Measurements from ENCODE around the gene TMEM200A.

Gene TMEM200A

DNA sequence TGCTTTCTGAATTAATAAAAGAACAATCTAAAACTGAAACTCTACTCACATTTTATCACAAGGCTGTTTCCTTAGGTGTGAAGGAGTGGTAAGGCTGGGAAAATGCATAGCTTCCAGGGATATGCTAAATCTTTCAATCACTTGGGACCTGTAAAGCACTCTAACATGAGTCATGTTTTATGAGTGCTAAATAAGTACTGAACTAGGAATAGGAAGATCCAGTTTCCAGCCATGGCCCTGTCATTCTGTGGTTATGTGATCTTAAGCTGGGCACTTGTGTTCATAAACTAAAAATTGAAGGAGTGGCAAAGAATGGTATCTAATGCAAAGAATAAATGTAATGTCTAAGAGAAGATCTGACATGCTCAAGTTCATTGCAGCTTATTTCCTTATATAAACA lies 6.1 kb upstream of the TMEM200A start:
- no peaks in the 10 kb centered on the region for H3K36me3 ChIP-seq (ENCODE audit: control insufficient read depth in 5 of 5, insufficient read depth in 5 of 5, low read length in 5 of 5)
- no peak overlapping the region for H3K9ac ChIP-seq (ENCODE audit: low read length in 5 of 5)
- H3K4me3 ChIP-seq (ENCODE audit: low read depth in 1 of 5, low read length in 5 of 5): no peak overlapping the region
- no peaks in the 10 kb centered on the region for H3K27me3 ChIP-seq (ENCODE audit: control insufficient read depth in 5 of 5, insufficient read depth in 4 of 5, low read length in 5 of 5)
- no peak overlapping the region for H3K27ac ChIP-seq (ENCODE audit: low read depth, low read length)
- H3K4me1 ChIP-seq (ENCODE audit: control insufficient read depth in 5 of 5, insufficient read depth in 5 of 5, low read length in 5 of 5): no peaks in the 10 kb centered on the region
- peaks cover 0 to 2% (median 0%) of the 10 kb centered on the region in 5 donors for H3K9me3 ChIP-seq (ENCODE audit: control insufficient read depth in 5 of 5, low read length in 5 of 5)

DNA sequence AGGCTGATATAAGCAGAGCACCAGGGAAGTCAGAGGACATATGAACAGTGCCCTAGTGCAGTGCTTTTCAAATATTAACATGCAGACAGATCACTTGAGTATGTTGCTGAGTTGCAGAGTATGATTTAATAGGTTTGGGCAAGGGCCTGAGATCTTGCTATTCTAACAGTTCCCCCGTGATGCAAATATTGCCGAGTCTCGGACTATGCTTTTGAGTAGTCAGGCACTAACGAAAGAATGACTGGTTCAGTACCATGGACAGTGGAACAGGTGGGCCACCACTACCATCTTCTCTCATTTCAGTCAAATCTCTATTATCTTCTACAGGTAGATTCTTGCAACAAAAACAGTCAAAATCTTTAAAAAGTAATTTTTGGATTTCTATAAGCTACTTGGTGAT lies 3.7 kb upstream of the TMEM200A start:
- H3K4me3 ChIP-seq (ENCODE audit: low read depth in 1 of 5, low read length in 5 of 5): no peak overlapping the region
- no peak overlapping the region for H3K9ac ChIP-seq (ENCODE audit: low read length in 5 of 5)
- peaks cover 0 to 2% (median 0%) of the 10 kb centered on the region in 5 donors for H3K9me3 ChIP-seq (ENCODE audit: control insufficient read depth in 5 of 5, low read length in 5 of 5)
- peaks cover 0 to 20% (median 17%) of the 10 kb centered on the region in 5 donors for H3K4me1 ChIP-seq (ENCODE audit: control insufficient read depth in 5 of 5, insufficient read depth in 5 of 5, low read length in 5 of 5)
- no peaks in the 10 kb centered on the region for H3K36me3 ChIP-seq (ENCODE audit: control insufficient read depth in 5 of 5, insufficient read depth in 5 of 5, low read length in 5 of 5)
- H3K27ac ChIP-seq (ENCODE audit: low read depth, low read length): no peak overlapping the region
- peaks cover 0 to 16% (median 10%) of the 10 kb centered on the region in 5 donors for H3K27me3 ChIP-seq (ENCODE audit: control insufficient read depth in 5 of 5, insufficient read depth in 4 of 5, low read length in 5 of 5)

GRCh38 chr6:130364224-130364780 lies 1.5 kb upstream of the TMEM200A start:
- H3K4me3 ChIP-seq (ENCODE audit: low read depth in 1 of 5, low read length in 5 of 5): no peak overlapping the region
- peaks cover 0 to 20% (median 17%) of the 10 kb centered on the region in 5 donors for H3K4me1 ChIP-seq (ENCODE audit: control insufficient read depth in 5 of 5, insufficient read depth in 5 of 5, low read length in 5 of 5)
- no peak overlapping the region for H3K9ac ChIP-seq (ENCODE audit: low read length in 5 of 5)
- H3K36me3 ChIP-seq (ENCODE audit: control insufficient read depth in 5 of 5, insufficient read depth in 5 of 5, low read length in 5 of 5): no peaks in the 10 kb centered on the region
- peaks cover 0 to 2% (median 0%) of the 10 kb centered on the region in 5 donors for H3K9me3 ChIP-seq (ENCODE audit: control insufficient read depth in 5 of 5, low read length in 5 of 5)
- H3K27ac ChIP-seq (ENCODE audit: low read depth, low read length): no peak overlapping the region
- H3K27me3 ChIP-seq (ENCODE audit: control insufficient read depth in 5 of 5, insufficient read depth in 4 of 5, low read length in 5 of 5): peaks cover 6 to 31% (median 17%) of the 10 kb centered on the region in 5 donors

GRCh38 chr6:130366107-130367005 lies 539 bp downstream of the TMEM200A start:
- no peak overlapping the region for H3K9ac ChIP-seq (ENCODE audit: low read length in 5 of 5)
- H3K36me3 ChIP-seq (ENCODE audit: control insufficient read depth in 5 of 5, insufficient read depth in 5 of 5, low read length in 5 of 5): no peaks in the 10 kb centered on the region
- peaks cover 0 to 20% (median 17%) of the 10 kb centered on the region in 5 donors for H3K4me1 ChIP-seq (ENCODE audit: control insufficient read depth in 5 of 5, insufficient read depth in 5 of 5, low read length in 5 of 5)
- peaks cover 6 to 31% (median 17%) of the 10 kb centered on the region in 5 donors for H3K27me3 ChIP-seq (ENCODE audit: control insufficient read depth in 5 of 5, insufficient read depth in 4 of 5, low read length in 5 of 5)
- H3K4me3 ChIP-seq (ENCODE audit: low read depth in 1 of 5, low read length in 5 of 5): peak overlapping the region; percentile 8 to 72 (median 62)
- H3K27ac ChIP-seq (ENCODE audit: low read depth, low read length): no peak overlapping the region
- H3K9me3 ChIP-seq (ENCODE audit: control insufficient read depth in 5 of 5, low read length in 5 of 5): peaks cover 0 to 2% (median 0%) of the 10 kb centered on the region in 5 donors

- no peak overlapping the region for H3K9ac ChIP-seq (ENCODE audit: low read length in 5 of 5)
- H3K4me3 ChIP-seq (ENCODE audit: low read depth in 1 of 5, low read length in 5 of 5): no peak overlapping the region
- no peaks in the 10 kb centered on the region for H3K9me3 ChIP-seq (ENCODE audit: control insufficient read depth in 5 of 5, low read length in 5 of 5)
- peaks cover 6 to 31% (median 17%) of the 10 kb centered on the region in 5 donors for H3K27me3 ChIP-seq (ENCODE audit: control insufficient read depth in 5 of 5, insufficient read depth in 4 of 5, low read length in 5 of 5)
- no peaks in the 10 kb centered on the region for H3K36me3 ChIP-seq (ENCODE audit: control insufficient read depth in 5 of 5, insufficient read depth in 5 of 5, low read length in 5 of 5)
- no peak overlapping the region for H3K27ac ChIP-seq (ENCODE audit: low read depth, low read length)
- H3K4me1 ChIP-seq (ENCODE audit: control insufficient read depth in 5 of 5, insufficient read depth in 5 of 5, low read length in 5 of 5): peaks cover 0 to 20% (median 17%) of the 10 kb centered on the region in 5 donors
Observed at GRCh38 chr6:130367767-130368166, 1.9 kb downstream of the TMEM200A start.

GRCh38 chr6:130368576-130368975 lies 2.8 kb downstream of the TMEM200A start:
- Histone ChIP-seq H3K36me3 (ENCODE audit: control insufficient read depth in 5 of 5, insufficient read depth in 5 of 5, low read length in 5 of 5) (no peaks in the 10 kb centered on the region), H3K4me1 (ENCODE audit: control insufficient read depth in 5 of 5, insufficient read depth in 5 of 5, low read length in 5 of 5) (peaks cover 0 to 20% (median 17%) of the 10 kb centered on the region in 5 donors), H3K27me3 (ENCODE audit: control insufficient read depth in 5 of 5, insufficient read depth in 4 of 5, low read length in 5 of 5) (peaks cover 6 to 31% (median 17%) of the 10 kb centered on the region in 5 donors), H3K4me3 (ENCODE audit: low read depth in 1 of 5, low read length in 5 of 5) (no peak overlapping the region), H3K9me3 (ENCODE audit: control insufficient read depth in 5 of 5, low read length in 5 of 5) (no peaks in the 10 kb centered on the region), H3K27ac (ENCODE audit: low read depth, low read length) (no peak overlapping the region), H3K9ac (ENCODE audit: low read length in 5 of 5) (no peak overlapping the region)

- peaks cover 6 to 31% (median 17%) of the 10 kb centered on the region in 5 donors for H3K27me3 ChIP-seq (ENCODE audit: control insufficient read depth in 5 of 5, insufficient read depth in 4 of 5, low read length in 5 of 5)
- no peaks in the 10 kb centered on the region for H3K36me3 ChIP-seq (ENCODE audit: control insufficient read depth in 5 of 5, insufficient read depth in 5 of 5, low read length in 5 of 5)
- H3K4me1 ChIP-seq (ENCODE audit: control insufficient read depth in 5 of 5, insufficient read depth in 5 of 5, low read length in 5 of 5): peaks cover 0 to 20% (median 17%) of the 10 kb centered on the region in 5 donors
- H3K27ac ChIP-seq (ENCODE audit: low read depth, low read length): no peak overlapping the region
- H3K9ac ChIP-seq (ENCODE audit: low read length in 5 of 5): no peak overlapping the region
- no peak overlapping the region for H3K4me3 ChIP-seq (ENCODE audit: low read depth in 1 of 5, low read length in 5 of 5)
- H3K9me3 ChIP-seq (ENCODE audit: control insufficient read depth in 5 of 5, low read length in 5 of 5): no peaks in the 10 kb centered on the region
Observed at GRCh38 chr6:130369831-130370230, 4.0 kb downstream of the TMEM200A start.

GRCh38 chr6:130371921-130372420 lies 6.2 kb downstream of the TMEM200A start:
- Histone ChIP-seq H3K27me3 (ENCODE audit: control insufficient read depth in 5 of 5, insufficient read depth in 4 of 5, low read length in 5 of 5) (peaks cover 6 to 17% (median 10%) of the 10 kb centered on the region in 5 donors), H3K9me3 (ENCODE audit: control insufficient read depth in 5 of 5, low read length in 5 of 5) (no peaks in the 10 kb centered on the region), H3K36me3 (ENCODE audit: control insufficient read depth in 5 of 5, insufficient read depth in 5 of 5, low read length in 5 of 5) (no peaks in the 10 kb centered on the region), H3K4me3 (ENCODE audit: low read depth in 1 of 5, low read length in 5 of 5) (no peak overlapping the region), H3K4me1 (ENCODE audit: control insufficient read depth in 5 of 5, insufficient read depth in 5 of 5, low read length in 5 of 5) (peaks cover 0 to under 1% (median 0%) of the 10 kb centered on the region in 5 donors), H3K27ac (ENCODE audit: low read depth, low read length) (no peak overlapping the region), H3K9ac (ENCODE audit: low read length in 5 of 5) (no peak overlapping the region)

GRCh38 chr6:130372786-130373185 lies 7.0 kb downstream of the TMEM200A start:
- no peaks in the 10 kb centered on the region for H3K4me1 ChIP-seq (ENCODE audit: control insufficient read depth in 5 of 5, insufficient read depth in 5 of 5, low read length in 5 of 5)
- H3K27ac ChIP-seq (ENCODE audit: low read depth, low read length): no peak overlapping the region
- peaks cover 2 to 9% (median 6%) of the 10 kb centered on the region in 5 donors for H3K27me3 ChIP-seq (ENCODE audit: control insufficient read depth in 5 of 5, insufficient read depth in 4 of 5, low read length in 5 of 5)
- no peaks in the 10 kb centered on the region for H3K36me3 ChIP-seq (ENCODE audit: control insufficient read depth in 5 of 5, insufficient read depth in 5 of 5, low read length in 5 of 5)
- no peak overlapping the region for H3K4me3 ChIP-seq (ENCODE audit: low read depth in 1 of 5, low read length in 5 of 5)
- H3K9ac ChIP-seq (ENCODE audit: low read length in 5 of 5): no peak overlapping the region
- no peaks in the 10 kb centered on the region for H3K9me3 ChIP-seq (ENCODE audit: control insufficient read depth in 5 of 5, low read length in 5 of 5)

DNA sequence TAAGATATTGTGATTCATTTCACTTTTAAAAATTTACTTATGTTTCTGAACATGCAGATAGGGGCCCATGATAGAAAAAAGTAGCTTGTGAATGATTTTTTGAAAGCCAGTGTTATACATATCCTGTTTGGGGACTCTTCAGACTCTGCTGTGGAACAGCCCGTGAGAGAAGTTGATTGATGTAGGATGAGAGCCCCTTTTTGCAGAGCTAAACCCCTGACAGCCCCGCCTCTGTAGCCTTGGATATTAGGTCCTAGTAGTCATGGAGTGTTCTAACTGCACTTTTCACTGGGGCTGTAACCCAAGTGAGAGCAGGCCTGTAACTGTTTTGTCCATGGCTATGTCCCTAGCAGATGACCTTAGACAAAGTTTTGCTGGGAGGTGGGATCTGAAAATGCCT lies 8.2 kb downstream of the TMEM200A start:
- no peak overlapping the region for H3K27ac ChIP-seq (ENCODE audit: low read depth, low read length)
- H3K36me3 ChIP-seq (ENCODE audit: control insufficient read depth in 5 of 5, insufficient read depth in 5 of 5, low read length in 5 of 5): no peaks in the 10 kb centered on the region
- H3K4me1 ChIP-seq (ENCODE audit: control insufficient read depth in 5 of 5, insufficient read depth in 5 of 5, low read length in 5 of 5): no peaks in the 10 kb centered on the region
- H3K27me3 ChIP-seq (ENCODE audit: control insufficient read depth in 5 of 5, insufficient read depth in 4 of 5, low read length in 5 of 5): no peaks in the 10 kb centered on the region
- H3K9me3 ChIP-seq (ENCODE audit: control insufficient read depth in 5 of 5, low read length in 5 of 5): no peaks in the 10 kb centered on the region
- no peak overlapping the region for H3K4me3 ChIP-seq (ENCODE audit: low read depth in 1 of 5, low read length in 5 of 5)
- no peak overlapping the region for H3K9ac ChIP-seq (ENCODE audit: low read length in 5 of 5)
